ENCODE data around the gene CRTC3. TPM values are rescaled to one million over a fixed set of nuclear protein-coding genes. Genes with fewer than 3 reads are reported as not detected.
"Not testable (repeated sequence)": the region's sequence is repeated elsewhere in the genome, so short reads cannot be mapped to it uniquely, and the experiment has no call there.

Gene CRTC3
- total RNA-seq, 6 experiments from 2014 or later, result 8.4 to 16.2 (median 11.3) TPM

DNA sequence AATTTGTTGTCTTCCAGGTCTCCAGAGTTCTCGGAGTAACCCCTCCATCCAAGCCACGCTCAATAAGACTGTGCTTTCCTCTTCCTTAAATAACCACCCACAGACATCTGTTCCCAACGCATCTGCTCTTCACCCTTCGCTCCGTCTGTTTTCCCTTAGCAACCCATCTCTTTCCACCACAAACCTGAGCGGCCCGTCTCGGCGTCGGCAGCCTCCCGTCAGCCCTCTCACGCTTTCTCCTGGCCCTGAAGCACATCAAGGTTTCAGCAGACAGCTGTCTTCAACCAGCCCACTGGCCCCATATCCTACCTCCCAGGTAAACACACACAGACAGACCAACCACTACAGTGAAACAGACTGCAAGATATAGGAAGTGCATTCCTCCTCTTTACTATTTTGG, 99.5 kb downstream of the CRTC3 start:
- Histone ChIP-seq H3K36me3 (peaks cover 0 to 62% (median 23%) of the 10 kb centered on the region in 4 donors), H3K27ac (no peak overlapping the region), H3K4me3 (no peak overlapping the region), H3K27me3 (no peaks in the 10 kb centered on the region), H3K4me1 (no peaks in the 10 kb centered on the region), H3K9me3 (no peaks in the 10 kb centered on the region)
- TF ChIP-seq POLR2A (IDR thresholded peaks at IDR 0.05), result no peak
- TF ChIP-seq, protein P1, sequence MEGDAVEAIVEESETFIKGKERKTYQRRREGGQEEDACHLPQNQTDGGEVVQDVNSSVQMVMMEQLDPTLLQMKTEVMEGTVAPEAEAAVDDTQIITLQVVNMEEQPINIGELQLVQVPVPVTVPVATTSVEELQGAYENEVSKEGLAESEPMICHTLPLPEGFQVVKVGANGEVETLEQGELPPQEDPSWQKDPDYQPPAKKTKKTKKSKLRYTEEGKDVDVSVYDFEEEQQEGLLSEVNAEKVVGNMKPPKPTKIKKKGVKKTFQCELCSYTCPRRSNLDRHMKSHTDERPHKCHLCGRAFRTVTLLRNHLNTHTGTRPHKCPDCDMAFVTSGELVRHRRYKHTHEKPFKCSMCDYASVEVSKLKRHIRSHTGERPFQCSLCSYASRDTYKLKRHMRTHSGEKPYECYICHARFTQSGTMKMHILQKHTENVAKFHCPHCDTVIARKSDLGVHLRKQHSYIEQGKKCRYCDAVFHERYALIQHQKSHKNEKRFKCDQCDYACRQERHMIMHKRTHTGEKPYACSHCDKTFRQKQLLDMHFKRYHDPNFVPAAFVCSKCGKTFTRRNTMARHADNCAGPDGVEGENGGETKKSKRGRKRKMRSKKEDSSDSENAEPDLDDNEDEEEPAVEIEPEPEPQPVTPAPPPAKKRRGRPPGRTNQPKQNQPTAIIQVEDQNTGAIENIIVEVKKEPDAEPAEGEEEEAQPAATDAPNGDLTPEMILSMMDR (IDR thresholded peaks at IDR 0.05), result no peak
- no peak for DNase-seq
- intact Hi-C loops (cut with DNase I), result no loop called here
- WGBS (ENCODE audit: insufficient coverage, low coverage, low lambda C conversion rate, missing lambda C conversion rate), result 96% methylated on average over 12 of the region's 12 CpGs
- no peak for ATAC-seq

DNA sequence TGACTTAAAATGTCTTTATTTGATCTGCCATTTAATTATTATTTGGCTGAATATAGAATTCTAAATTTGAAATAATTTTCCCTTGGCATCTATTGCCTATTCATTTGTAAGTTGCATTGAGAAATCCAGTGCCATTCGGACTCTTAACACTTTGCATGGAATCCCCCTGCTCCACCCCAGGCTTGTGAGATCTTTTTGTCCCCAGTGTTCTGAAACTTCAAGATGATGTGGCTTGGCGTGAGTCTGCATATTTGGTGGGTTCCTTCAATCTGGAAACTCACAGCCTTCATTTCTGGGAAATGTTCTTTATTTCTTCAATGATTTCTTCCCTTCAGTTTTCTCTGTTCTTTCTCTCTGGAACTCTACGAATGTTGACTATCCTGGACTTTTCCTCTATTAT, 103.6 kb downstream of the CRTC3 start:
- intact Hi-C loops (cut with DNase I), result no loop called here
- no peaks in the 10 kb centered on the region for H3K9me3 ChIP-seq
- H3K27me3 ChIP-seq, result no peaks in the 10 kb centered on the region
- ATAC-seq (no peak), DNase-seq (no peak)
- 72% methylated on average over 3 of the region's 3 CpGs for WGBS (ENCODE audit: insufficient coverage, low coverage, low lambda C conversion rate, missing lambda C conversion rate)
- no peaks in the 10 kb centered on the region for H3K4me1 ChIP-seq
- no peak overlapping the region for H3K4me3 ChIP-seq
- peaks cover 0 to 56% (median 24%) of the 10 kb centered on the region in 4 donors for H3K36me3 ChIP-seq
- TF ChIP-seq, protein P1 (IDR thresholded peaks at IDR 0.05), result no peak
- no peak for TF ChIP-seq POLR2A (IDR thresholded peaks at IDR 0.05)
- no peak overlapping the region for H3K27ac ChIP-seq

GRCh38 chr15:90636993-90637392, 107.3 kb downstream of the CRTC3 start:
- H3K27ac ChIP-seq; DNase-seq; H3K4me1 ChIP-seq; H3K27me3 ChIP-seq; intact Hi-C loops (cut with DNase I); H3K4me3 ChIP-seq; H3K9me3 ChIP-seq; ATAC-seq: not testable (repeated sequence)
- H3K36me3 ChIP-seq, result peaks cover 0 to 56% (median 10%) of the 10 kb centered on the region in 4 donors
- 80% methylated on average over 2 of the region's 3 CpGs for WGBS (ENCODE audit: insufficient coverage, low coverage, low lambda C conversion rate, missing lambda C conversion rate)

GRCh38 chr15:90637693-90638092, 108.0 kb downstream of the CRTC3 start:
- no peak overlapping the region for H3K27ac ChIP-seq
- no peak overlapping the region for H3K4me3 ChIP-seq
- no peak for TF ChIP-seq POLR2A (IDR thresholded peaks at IDR 0.05)
- TF ChIP-seq, protein P1 (IDR thresholded peaks at IDR 0.05), result no peak
- no peaks in the 10 kb centered on the region for H3K4me1 ChIP-seq
- H3K9me3 ChIP-seq, result no peaks in the 10 kb centered on the region
- no peaks in the 10 kb centered on the region for H3K27me3 ChIP-seq
- ATAC-seq, result no peak
- DNase-seq, result no peak
- 81% methylated on average over 4 of the region's 6 CpGs for WGBS (ENCODE audit: insufficient coverage, low coverage, low lambda C conversion rate, missing lambda C conversion rate)
- intact Hi-C loops (cut with DNase I), result no loop called here
- H3K36me3 ChIP-seq, result peaks cover 0 to 56% (median 16%) of the 10 kb centered on the region in 4 donors

DNA sequence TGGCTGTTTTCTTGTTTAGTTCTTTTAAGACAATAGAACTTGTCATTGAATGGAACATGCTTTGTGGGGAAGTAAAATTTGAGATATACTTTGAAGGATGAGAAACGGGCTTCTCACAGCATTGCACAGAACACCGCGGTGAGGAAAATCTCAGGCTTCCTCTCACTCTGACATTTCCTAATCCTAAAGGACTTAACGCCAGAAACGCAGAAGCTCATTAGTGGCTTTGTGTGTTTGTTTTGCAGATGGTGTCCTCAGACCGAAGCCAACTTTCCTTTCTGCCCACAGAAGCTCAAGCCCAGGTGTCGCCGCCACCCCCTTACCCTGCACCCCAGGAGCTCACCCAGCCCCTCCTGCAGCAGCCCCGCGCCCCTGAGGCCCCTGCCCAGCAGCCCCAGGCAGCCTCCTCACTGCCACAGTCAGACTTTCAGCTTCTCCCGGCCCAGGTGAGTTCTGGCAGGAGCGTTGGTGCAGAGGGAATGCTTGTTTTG, 108.5 kb downstream of the CRTC3 start:
- H3K27ac ChIP-seq, result no peak overlapping the region
- TF ChIP-seq, protein P1 (IDR thresholded peaks at IDR 0.05), result no peak
- no peak for TF ChIP-seq POLR2A (IDR thresholded peaks at IDR 0.05)
- intact Hi-C loops (cut with DNase I), result no loop called here
- ATAC-seq (no peak), DNase-seq (no peak)
- H3K27me3 ChIP-seq, result no peaks in the 10 kb centered on the region
- no peaks in the 10 kb centered on the region for H3K4me1 ChIP-seq
- peaks cover 0 to 56% (median 19%) of the 10 kb centered on the region in 4 donors for H3K36me3 ChIP-seq
- no peaks in the 10 kb centered on the region for H3K9me3 ChIP-seq
- H3K4me3 ChIP-seq, result no peak overlapping the region
- 61% methylated on average over 3 of the region's 12 CpGs for WGBS (ENCODE audit: insufficient coverage, low coverage, low lambda C conversion rate, missing lambda C conversion rate)
